Endothelial cell of umbilical vein (primary cell): Measurements from ENCODE around the gene ACADSB. TPM values are rescaled to one million over a fixed set of nuclear protein-coding genes. Genes with fewer than 3 reads are reported as not detected.

Experiments used
- BruUV-seq: library from RNA; stranded (reverse); fragments of 400-500 nt; replicated peaks from 2 replicates; lab custom pipeline; 2021; lab: Mats Ljungman, UMichigan
- CTCF ChIA-PET: fragments of 300-600, 350-600 bp; sonication (Branson Sonifier 250); formaldehyde crosslinking; loops from one replicate; lab custom pipeline; 2021; ENCODE audit warnings: antibody characterized with exemption, inconsistent platforms; lab: Charles Lee
- POLR2A ChIA-PET: fragments of 300-600, 350-600 bp; sonication (Branson Sonifier 250); formaldehyde crosslinking; loops from one replicate; lab custom pipeline; 2021; ENCODE audit warnings: antibody characterized with exemption, inconsistent platforms; lab: Charles Lee
- DNase-seq: peaks from one replicate; pipeline ENCODE4 v3.0.0-alpha.2; 2011; ENCODE audit warnings: low read depth, low spot score
- FAIRE-seq: peaks from 2 replicates; lab custom pipeline; 2011; peaks lifted over from hg19 to GRCh38; lab: Jason Lieb, UNC
- H2AFZ ChIP-seq: 2 replicates; pipeline ENCODE4 v1.6.0; 2012; ENCODE audit warnings: low read depth, low read length, control low read depth, inconsistent platforms
- H3K27ac ChIP-seq: 2 replicates; pipeline ENCODE4 v1.5.1; 2011; ENCODE audit warnings: low read depth, mild to moderate bottlenecking, control low read depth, low read length, moderate library complexity; ENCODE audit not compliant: insufficient read depth
- H3K27me3 ChIP-seq, 2 experiments: 2 replicates each; pipeline versions ENCODE4 v1.6.0 to v1.6.1; 2011; ENCODE audit warnings: low read length in 2 of 2, mixed read lengths in 1 of 2; ENCODE audit not compliant: control insufficient read depth in 2 of 2, insufficient read depth in 2 of 2
- H3K36me3 ChIP-seq, 2 experiments: 2 replicates in 1 of 2; 3 replicates in 1 of 2; pipeline ENCODE4 v1.5.1; 2011; ENCODE audit warnings: low read length in 2 of 2, mild to moderate bottlenecking in 1 of 2, moderate library complexity in 1 of 2; ENCODE audit not compliant: control insufficient read depth in 2 of 2, insufficient read depth in 2 of 2; ENCODE audit errors: extremely low read depth in 1 of 2
- H3K4me1 ChIP-seq: 3 replicates; pipeline ENCODE4 v1.5.1; 2011; ENCODE audit warnings: mild to moderate bottlenecking, low read length; ENCODE audit not compliant: control insufficient read depth, insufficient read depth; ENCODE audit errors: extremely low read depth
- H3K4me2 ChIP-seq: 2 replicates; pipeline ENCODE4 v1.6.1; 2011; ENCODE audit warnings: low read length, control low read depth, mixed read lengths; ENCODE audit not compliant: insufficient read depth
- H3K4me3 ChIP-seq, 3 experiments: fragments of 200-600 bp in 1 of 3; sonication (generic), shearing (Covaris generic) in 1 of 3; replicated peaks in 1 of 3; 2 replicates each; pipeline ENCODE4 v1.5.1; 2011 to 2016; ENCODE audit warnings: control low read depth in 3 of 3, low read length in 3 of 3, mild to moderate bottlenecking in 2 of 3, inconsistent platforms in 1 of 3, low read depth in 1 of 3, moderate library complexity in 1 of 3; ENCODE audit not compliant: insufficient read depth in 1 of 3
- H3K79me2 ChIP-seq: 2 replicates; pipeline ENCODE4 v1.6.0; 2012; ENCODE audit warnings: low read length, inconsistent platforms; ENCODE audit not compliant: control insufficient read depth, insufficient read depth
- H3K9ac ChIP-seq: replicated peaks from 2 replicates; pipeline ENCODE3; 2011; ENCODE audit warnings: low read length, control low read depth; ENCODE audit not compliant: insufficient read depth; ENCODE audit errors: extremely low read depth
- H3K9me1 ChIP-seq: replicated peaks from 3 replicates; pipeline ENCODE4 v1.6.0; 2011; ENCODE audit warnings: mild to moderate bottlenecking, low read length; ENCODE audit not compliant: control insufficient read depth, insufficient read depth; ENCODE audit errors: extremely low read depth
- H3K9me3 ChIP-seq: replicated peaks from 2 replicates; pipeline ENCODE4 v1.5.1; 2012; ENCODE audit warnings: low read length, inconsistent platforms; ENCODE audit not compliant: control insufficient read depth, insufficient read depth
- H4K20me1 ChIP-seq: replicated peaks from 2 replicates; pipeline ENCODE3; 2011; ENCODE audit warnings: mild to moderate bottlenecking, low read length; ENCODE audit not compliant: control insufficient read depth, insufficient read depth; ENCODE audit errors: extremely low read depth
- CTCF ChIP-seq, 2 donors: IDR thresholded peaks; 1 replicate in 1 of 2; 2 replicates in 1 of 2; pipeline ENCODE4 v1.5.1; 2011; ENCODE audit warnings: low read length in 2 of 2, mild to moderate bottlenecking in 2 of 2, moderate library complexity in 2 of 2, control low read depth in 1 of 2, inconsistent platforms in 1 of 2, low read depth in 1 of 2; ENCODE audit not compliant: insufficient read depth in 1 of 2; ENCODE audit errors: extremely low read depth in 1 of 2
- EZH2 ChIP-seq: IDR thresholded peaks from 2 replicates; pipeline ENCODE4 v1.6.1; 2012; ENCODE audit warnings: borderline replicate concordance, low read depth, mild to moderate bottlenecking, moderate library complexity, low read length, inconsistent platforms; ENCODE audit not compliant: severe bottlenecking
- FOS ChIP-seq: IDR thresholded peaks from 2 replicates; pipeline ENCODE4 v1.6.1; 2011; ENCODE audit warnings: mild to moderate bottlenecking, low read length, moderate library complexity, borderline replicate concordance; ENCODE audit not compliant: insufficient read depth
- GATA2 ChIP-seq: IDR thresholded peaks from 2 replicates; pipeline ENCODE4 v1.7.0; 2011; ENCODE audit warnings: low read depth, mild to moderate bottlenecking, moderate library complexity, mixed read lengths, low read length; ENCODE audit not compliant: insufficient read length, insufficient read depth
- JUN ChIP-seq: IDR thresholded peaks from 2 replicates; pipeline ENCODE4 v1.6.1; 2011; ENCODE audit warnings: borderline replicate concordance, low read depth; ENCODE audit not compliant: insufficient read length, insufficient read depth
- MAX ChIP-seq: IDR thresholded peaks from 2 replicates; pipeline ENCODE4 v1.6.1; 2011; ENCODE audit not compliant: insufficient read depth, insufficient read length
- MYC ChIP-seq: IDR thresholded peaks from one replicate; pipeline ENCODE4 v1.6.1; 2011; ENCODE audit warnings: mild to moderate bottlenecking, low read depth, low read length
- POLR2A ChIP-seq: IDR thresholded peaks from 2 replicates; pipeline ENCODE4 v1.6.1; 2012; ENCODE audit warnings: low read depth, mild to moderate bottlenecking, control low read depth, low read length
- POLR2AphosphoS5 ChIP-seq: IDR thresholded peaks from 2 replicates; pipeline ENCODE4 v1.6.1; 2012; ENCODE audit warnings: low read depth, mild to moderate bottlenecking, control low read depth, low read length, moderate library complexity; ENCODE audit not compliant: insufficient read depth
- dilution Hi-C: fragments of 300-500 bp; cut with MboI; formaldehyde crosslinking; loops from one replicate; pipeline ENCODE4 v1.15.0; 2019; ENCODE audit warnings: low sequenced_read_pairs; ENCODE audit not compliant: extremely low pct_ligation_motif_present
- intact Hi-C: fragments of 100-400 bp; cut with micrococcal nuclease; formaldehyde crosslinking; loops from one replicate; pipeline ENCODE4 v1.10.0; 2022
- polyA plus RNA-seq, 4 experiments: library from polyadenylated mRNA; depleted of rRNA in 3 of 4; stranded (reverse) in 3 of 4; unstranded in 1 of 4; fragments of >200 nt; gene quantifications; 2 replicates each; pipeline versions ENCODE4 v1.2.1 to v1.2.3, GENCODE V29; 2011 to 2012; ENCODE audit warnings: missing spikeins in 1 of 4
- total RNA-seq: library from RNA; stranded (reverse); gene quantifications from 2 replicates; pipeline ENCODE4 v1.2.3, GENCODE V29; 2021

The ACADSB gene
- total and polyA plus RNA-seq, 2 donors (not counting 3 experiments of a cell fraction or from before 2014, with no cell fraction given) = 3.1 to 15.2 TPM

- POLR2A ChIA-PET = no interaction called here
Observed at GRCh38 chr10:122974023-122974422, 34.8 kb upstream of the ACADSB start.

More at GRCh38 chr10:122974023-122974422, 34.8 kb upstream of the ACADSB start:
- H3K9ac ChIP-seq = no peak overlapping the region
- TF ChIP-seq MYC = no peak
- no peak for TF ChIP-seq FOS
- TF ChIP-seq GATA2 = no peak
- no peak for TF ChIP-seq POLR2AphosphoS5
- TF ChIP-seq JUN = no peak
- TF ChIP-seq EZH2 = no peak
- no peak for TF ChIP-seq POLR2A
- no peak for TF ChIP-seq MAX
- TF ChIP-seq CTCF (IDR thresholded peaks at IDR 0.05; ENCODE audit: extremely low read depth in 1 of 2, insufficient read depth in 1 of 2, low read depth in 1 of 2, low read length in 2 of 2) = no peak
- no peak overlapping the region for H3K4me2 ChIP-seq
- no peaks in the 10 kb centered on the region for H3K36me3 ChIP-seq
- CTCF ChIA-PET = no interaction called here
- H4K20me1 ChIP-seq = no peaks in the 10 kb centered on the region
- no peaks in the 10 kb centered on the region for H3K9me1 ChIP-seq
- no peaks in the 10 kb centered on the region for H3K79me2 ChIP-seq
- no peak overlapping the region for H3K4me3 ChIP-seq
- no peak overlapping the region for H3K27ac ChIP-seq
- H3K9me3 ChIP-seq = no peaks in the 10 kb centered on the region
- H3K4me1 ChIP-seq = no peaks in the 10 kb centered on the region
- dilution Hi-C loops = no loop called here
- no peak for FAIRE-seq
- intact Hi-C loops = no loop called here
- BruUV-seq = no TSS peak
- no peak for DNase-seq
- no peak overlapping the region for H2AFZ ChIP-seq
- H3K27me3 ChIP-seq = peaks cover 2 to 3% of the 10 kb centered on the region in 2 experiments
